ENCODE data around the gene ECHDC3. TPM values are rescaled to one million over a fixed set of nuclear protein-coding genes. Genes with fewer than 3 reads are reported as not detected.

The ECHDC3 gene
- total RNA-seq, 4 donors from 2014 or later: 0.44 to 55.7 (median 31.6) TPM

DNA sequence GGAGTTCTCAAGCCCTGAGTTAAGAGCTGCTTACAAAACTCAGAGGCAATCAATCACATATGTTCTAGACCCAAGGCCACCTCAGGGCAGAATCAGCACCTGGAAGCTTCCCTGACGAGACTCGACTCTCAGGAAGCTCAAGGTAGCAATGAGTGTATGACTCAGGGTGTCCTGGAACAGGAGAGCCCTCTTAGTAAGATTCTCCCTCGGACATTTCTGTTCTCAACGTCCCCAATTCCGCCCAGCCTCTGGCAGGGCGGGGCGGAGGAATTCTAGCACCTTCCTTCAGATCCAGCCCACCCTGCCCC lies 41.3 kb downstream of the ECHDC3 start:
- 60 to 67% methylated on average over 7 of the region's 7 CpGs for WGBS, 2 donors
- Histone ChIP-seq H3K9me3 (no peaks in the 10 kb centered on the region), H3K36me3 (no peaks in the 10 kb centered on the region), H3K4me3 (no peak overlapping the region), H3K27me3 (no peaks in the 10 kb centered on the region), H3K4me1 (no peaks in the 10 kb centered on the region), H3K27ac (no peak overlapping the region)
- intact Hi-C loops (cut with DNase I): loop anchor here (10.0 kb wide), 1 partner anchor 201 kb away; no protein-coding TSS in a partner anchor
- TF ChIP-seq, protein P1, sequence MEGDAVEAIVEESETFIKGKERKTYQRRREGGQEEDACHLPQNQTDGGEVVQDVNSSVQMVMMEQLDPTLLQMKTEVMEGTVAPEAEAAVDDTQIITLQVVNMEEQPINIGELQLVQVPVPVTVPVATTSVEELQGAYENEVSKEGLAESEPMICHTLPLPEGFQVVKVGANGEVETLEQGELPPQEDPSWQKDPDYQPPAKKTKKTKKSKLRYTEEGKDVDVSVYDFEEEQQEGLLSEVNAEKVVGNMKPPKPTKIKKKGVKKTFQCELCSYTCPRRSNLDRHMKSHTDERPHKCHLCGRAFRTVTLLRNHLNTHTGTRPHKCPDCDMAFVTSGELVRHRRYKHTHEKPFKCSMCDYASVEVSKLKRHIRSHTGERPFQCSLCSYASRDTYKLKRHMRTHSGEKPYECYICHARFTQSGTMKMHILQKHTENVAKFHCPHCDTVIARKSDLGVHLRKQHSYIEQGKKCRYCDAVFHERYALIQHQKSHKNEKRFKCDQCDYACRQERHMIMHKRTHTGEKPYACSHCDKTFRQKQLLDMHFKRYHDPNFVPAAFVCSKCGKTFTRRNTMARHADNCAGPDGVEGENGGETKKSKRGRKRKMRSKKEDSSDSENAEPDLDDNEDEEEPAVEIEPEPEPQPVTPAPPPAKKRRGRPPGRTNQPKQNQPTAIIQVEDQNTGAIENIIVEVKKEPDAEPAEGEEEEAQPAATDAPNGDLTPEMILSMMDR (IDR thresholded peaks at IDR 0.05): no peak
- TF ChIP-seq POLR2A (IDR thresholded peaks at IDR 0.05): no peak
- DNase-seq: no peak

DNA sequence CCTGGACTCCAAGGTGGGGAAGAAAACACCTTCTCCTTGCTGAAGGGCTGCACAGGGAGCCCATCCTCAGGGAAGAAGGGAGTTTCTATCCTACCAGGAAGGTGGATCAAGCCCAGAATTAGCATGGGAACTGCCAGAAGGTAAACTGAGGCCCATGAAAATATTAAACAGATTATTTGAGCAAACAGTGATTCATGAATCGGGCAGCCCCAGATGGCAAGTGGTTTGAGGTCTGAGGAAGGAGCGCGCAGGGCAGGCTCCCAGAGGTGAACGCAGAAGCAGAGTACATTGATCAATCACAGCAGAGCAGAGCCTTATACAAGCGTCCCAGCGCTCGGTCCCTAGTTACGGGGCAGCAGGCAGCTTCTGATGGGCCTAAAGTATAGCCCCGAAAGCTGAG lies 45.2 kb downstream of the ECHDC3 start:
- H3K27ac ChIP-seq: no peak overlapping the region
- H3K4me1 ChIP-seq: no peaks in the 10 kb centered on the region
- H3K4me3 ChIP-seq: no peak overlapping the region
- H3K27me3 ChIP-seq: peaks cover 0 to 8% (median 0%) of the 10 kb centered on the region in 4 donors
- no peak for TF ChIP-seq POLR2A (IDR thresholded peaks at IDR 0.05)
- TF ChIP-seq, protein P1 (IDR thresholded peaks at IDR 0.05): no peak
- H3K36me3 ChIP-seq: no peaks in the 10 kb centered on the region
- no peaks in the 10 kb centered on the region for H3K9me3 ChIP-seq
- intact Hi-C loops (cut with DNase I): loop anchor here (10.0 kb wide), 1 partner anchor 197 kb away; no protein-coding TSS in a partner anchor
- WGBS, 2 donors: 78 to 93% methylated on average over 8 to 9 of the region's 9 CpGs
- DNase-seq: no peak

DNA sequence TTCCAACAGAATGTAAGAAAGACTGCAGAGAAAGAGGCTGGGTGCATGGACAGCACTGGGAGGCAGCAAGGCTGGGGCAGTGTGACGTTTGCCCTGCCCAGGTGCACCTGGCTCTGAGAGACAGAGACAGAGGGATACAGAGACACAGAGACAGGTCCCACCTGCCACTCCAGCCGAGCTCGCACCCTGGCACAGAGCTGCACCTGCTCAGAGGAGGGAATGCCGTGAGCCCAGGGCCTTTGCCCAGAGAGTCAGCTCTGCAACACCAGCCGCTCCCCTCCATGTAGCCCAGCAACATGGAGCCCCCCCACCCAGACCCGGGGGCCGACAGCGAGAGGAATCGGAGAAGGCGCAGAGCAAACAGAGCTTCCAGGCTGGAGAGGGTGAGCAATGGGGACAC lies 45.7 kb downstream of the ECHDC3 start:
- H3K9me3 ChIP-seq: no peaks in the 10 kb centered on the region
- no peaks in the 10 kb centered on the region for H3K4me1 ChIP-seq
- H3K36me3 ChIP-seq: no peaks in the 10 kb centered on the region
- no peak for DNase-seq
- no CpG with 5 or more reads among the region's 10 CpGs for WGBS, 2 donors
- TF ChIP-seq, protein P1 (IDR thresholded peaks at IDR 0.05): no peak
- TF ChIP-seq POLR2A (IDR thresholded peaks at IDR 0.05): no peak
- no peak overlapping the region for H3K4me3 ChIP-seq
- intact Hi-C loops (cut with DNase I): loop anchor here (10.0 kb wide), 1 partner anchor 197 kb away; no protein-coding TSS in a partner anchor
- no peak overlapping the region for H3K27ac ChIP-seq
- H3K27me3 ChIP-seq: peaks cover 0 to 8% (median 0%) of the 10 kb centered on the region in 4 donors

DNA sequence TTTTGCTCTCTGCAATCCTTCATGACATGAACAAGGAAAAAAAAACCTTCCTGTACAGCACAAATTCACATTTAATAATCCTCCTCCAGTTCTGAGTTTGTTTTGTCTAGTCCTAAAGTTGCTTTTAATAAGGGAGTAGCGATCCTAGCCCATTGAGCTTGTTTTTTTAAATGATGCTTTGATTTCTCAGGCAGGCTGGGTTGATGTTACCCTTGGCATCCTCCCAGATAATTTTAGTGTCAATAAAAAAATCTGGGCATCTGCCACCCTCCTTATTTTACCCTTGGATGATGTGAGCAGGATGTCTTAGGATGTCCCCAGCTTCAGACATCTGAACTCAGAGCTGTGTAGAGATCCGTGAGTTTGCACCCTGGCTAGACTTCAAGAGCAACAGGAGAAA lies 47.1 kb downstream of the ECHDC3 start:
- no peak for TF ChIP-seq POLR2A (IDR thresholded peaks at IDR 0.05)
- TF ChIP-seq, protein P1 (IDR thresholded peaks at IDR 0.05): no peak
- intact Hi-C loops (cut with DNase I): loop anchor here (10.0 kb wide), 1 partner anchor 195 kb away; no protein-coding TSS in a partner anchor
- no peaks in the 10 kb centered on the region for H3K36me3 ChIP-seq

DNA sequence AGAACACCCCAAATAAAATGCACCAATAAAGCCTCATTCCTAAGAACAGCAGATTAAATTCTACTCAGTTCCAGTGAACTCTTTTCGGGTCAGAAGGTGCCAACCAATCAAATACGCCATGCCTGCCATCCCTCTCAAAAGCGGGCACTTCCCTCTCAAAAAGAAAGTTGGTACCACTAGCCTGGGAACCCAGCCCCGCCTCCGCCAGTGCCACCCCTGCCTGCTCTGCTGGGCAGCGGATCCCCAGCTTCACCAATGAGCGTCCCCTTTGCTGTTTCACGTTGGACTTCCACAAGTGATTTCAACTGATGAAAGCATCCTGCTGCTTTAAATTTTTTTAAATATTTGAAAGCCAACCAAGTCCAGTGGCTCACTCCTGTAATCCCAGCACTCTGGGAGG lies 47.8 kb downstream of the ECHDC3 start:
- no peak for DNase-seq
- TF ChIP-seq, protein P1 (IDR thresholded peaks at IDR 0.05): no peak
- TF ChIP-seq POLR2A (IDR thresholded peaks at IDR 0.05): no peak
- Histone ChIP-seq H3K27me3 (peaks cover 0 to 8% (median 0%) of the 10 kb centered on the region in 4 donors), H3K4me3 (no peak overlapping the region), H3K4me1 (no peaks in the 10 kb centered on the region), H3K9me3 (no peaks in the 10 kb centered on the region), H3K27ac (no peak overlapping the region), H3K36me3 (no peaks in the 10 kb centered on the region)
- 76 to 84% methylated on average over 8 of the region's 8 CpGs for WGBS, 2 donors
- intact Hi-C loops (cut with DNase I): loop anchor here (10.0 kb wide), 1 partner anchor 195 kb away; no protein-coding TSS in a partner anchor

More for the DNA sequence above, 47.1 kb downstream of the ECHDC3 start:
- DNase-seq: no peak
- H3K4me1 ChIP-seq: no peaks in the 10 kb centered on the region
- H3K27ac ChIP-seq: no peak overlapping the region
- H3K4me3 ChIP-seq: no peak overlapping the region
- 50 to 57% methylated on average over 2 of the region's 2 CpGs for WGBS, 2 donors
- peaks cover 0 to 8% (median 0%) of the 10 kb centered on the region in 4 donors for H3K27me3 ChIP-seq
- no peaks in the 10 kb centered on the region for H3K9me3 ChIP-seq
